HG03469 (cell line): Measurements from ENCODE around the gene RBM39.
"Not testable (repeated sequence)": the region's sequence is repeated elsewhere in the genome, so short reads cannot be mapped to it uniquely, and the experiment has no call there.

ENCODE experiments used
- ATAC-seq: cut with Tn5 transposase; IDR thresholded peaks from one replicate; pipeline ENCODE4 v1.9.1; 2021; ENCODE audit warnings: mild to moderate bottlenecking, moderate library complexity, moderate number of reproducible peaks; ENCODE audit not compliant: unreplicated experiment

RBM39 gene

GRCh38 chr20:35690265-35690664 lies 51.8 kb downstream of the RBM39 start:
- no peak for ATAC-seq

GRCh38 chr20:35686872-35687271 lies 55.2 kb downstream of the RBM39 start:
- not testable (repeated sequence) for ATAC-seq

- not testable (repeated sequence) for ATAC-seq
These were observed 56.7 kb downstream of the RBM39 start for GRCh38 chr20:35685368-35685767.

- ATAC-seq: no peak
These were observed 60.1 kb downstream of the RBM39 start for GRCh38 chr20:35681960-35682359.

GRCh38 chr20:35680452-35681183 lies 61.4 kb downstream of the RBM39 start:
- no peak for ATAC-seq

- ATAC-seq: no peak
These were observed 67.1 kb downstream of the RBM39 start for GRCh38 chr20:35674921-35675320.

- no peak for ATAC-seq
These were observed 68.2 kb downstream of the RBM39 start for GRCh38 chr20:35673884-35674283.

GRCh38 chr20:35669681-35670080 lies 72.4 kb downstream of the RBM39 start:
- ATAC-seq: no peak

GRCh38 chr20:35669221-35669620 lies 72.8 kb downstream of the RBM39 start:
- ATAC-seq: no peak

- ATAC-seq: no peak
These were observed 76.1 kb downstream of the RBM39 start for GRCh38 chr20:35665949-35666288.

- ATAC-seq: peak; percentile 58
These were observed 77.4 kb downstream of the RBM39 start, which contains the start of the genes CPNE1 and RBM12 for GRCh38 chr20:35664466-35665206. CPNE1 (minus strand) TSS chr20:35664900; CDS start chr20:35632923, 31,977 bp downstream. RBM12 (minus strand) TSS chr20:35664900; CDS start chr20:35655322, 9,578 bp downstream.

- peak; percentile 7 for ATAC-seq
These were observed 78.3 kb downstream of the RBM39 start for GRCh38 chr20:35663516-35664465.

- ATAC-seq: no peak
These were observed 79.5 kb downstream of the RBM39 start for GRCh38 chr20:35662551-35662950.

GRCh38 chr20:35661908-35662307 lies 80.2 kb downstream of the RBM39 start:
- no peak for ATAC-seq

GRCh38 chr20:35661053-35661452 lies 81.0 kb downstream of the RBM39 start:
- ATAC-seq: no peak

GRCh38 chr20:35660122-35660937 lies 81.7 kb downstream of the RBM39 start:
- ATAC-seq: no peak

- ATAC-seq: no peak
These were observed 84.8 kb downstream of the RBM39 start for GRCh38 chr20:35657271-35657670.

GRCh38 chr20:35654415-35654814 lies 87.6 kb downstream of the RBM39 start:
- no peak for ATAC-seq

- no peak for ATAC-seq
These were observed 88.2 kb downstream of the RBM39 start for GRCh38 chr20:35653893-35654292.
